ENCODE measurements around the gene CXCL13. TPM values are rescaled to one million over a fixed set of nuclear protein-coding genes. Genes with fewer than 3 reads are reported as not detected.
"Not testable (repeated sequence)": the region's sequence is repeated elsewhere in the genome, so short reads cannot be mapped to it uniquely, and the experiment has no call there.

The CXCL13 gene
- under 1 TPM; 0.19 to 0.89 (median 0.66) TPM for polyA plus RNA-seq (ENCODE audit: insufficient read depth in 1 of 5, insufficient read length in 5 of 5, low replicate concordance in 1 of 5)
- long read RNA-seq, donor 1, result 0 reads
- long read RNA-seq, donor 2, result 0 reads
- long read RNA-seq, donor 3, result 0 reads
- long read RNA-seq, donor 4, result 0 reads
- long read RNA-seq, donor 5, result 0 reads
- long read RNA-seq, donor 6, result 0 reads
- long read RNA-seq, donor 7, result 0 reads
- long read RNA-seq, donor 8, result 0 reads

GRCh38 chr4:77605210-77605902 lies at the start of gene CXCL13:
CXCL13 (plus strand) TSS chr4:77605820; CDS start chr4:77605866, 46 bp downstream.
- no peak for DNase-seq

GRCh38 chr4:77560170-77560569 lies 45.5 kb upstream of the CXCL13 start:
- no peak for DNase-seq

DNA sequence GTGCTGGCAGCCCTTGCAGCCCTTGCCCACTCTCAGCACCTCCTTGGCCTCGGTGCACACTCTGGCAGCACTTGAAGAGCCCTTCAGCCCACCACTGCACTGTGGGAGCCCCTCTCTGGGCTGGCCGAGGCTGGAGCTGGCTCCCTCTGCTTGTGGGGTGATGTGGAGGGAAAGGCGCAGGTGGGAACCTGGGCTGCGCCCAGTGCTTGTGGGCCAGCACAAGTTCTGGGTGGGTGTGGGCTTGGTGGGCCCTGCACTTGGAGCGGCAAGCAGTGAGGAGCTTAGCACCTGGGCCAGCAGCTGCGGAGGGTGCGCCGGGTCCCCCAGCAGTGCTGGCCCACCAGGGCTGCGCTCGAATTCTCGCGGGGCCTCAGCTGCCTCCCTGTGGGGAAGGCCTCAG lies 43.9 kb upstream of the CXCL13 start:
- DNase-seq, result not testable (repeated sequence)

GRCh38 chr4:77564231-77564630 lies 41.4 kb upstream of the CXCL13 start:
- DNase-seq, result peak; percentile 9 to 14

DNA sequence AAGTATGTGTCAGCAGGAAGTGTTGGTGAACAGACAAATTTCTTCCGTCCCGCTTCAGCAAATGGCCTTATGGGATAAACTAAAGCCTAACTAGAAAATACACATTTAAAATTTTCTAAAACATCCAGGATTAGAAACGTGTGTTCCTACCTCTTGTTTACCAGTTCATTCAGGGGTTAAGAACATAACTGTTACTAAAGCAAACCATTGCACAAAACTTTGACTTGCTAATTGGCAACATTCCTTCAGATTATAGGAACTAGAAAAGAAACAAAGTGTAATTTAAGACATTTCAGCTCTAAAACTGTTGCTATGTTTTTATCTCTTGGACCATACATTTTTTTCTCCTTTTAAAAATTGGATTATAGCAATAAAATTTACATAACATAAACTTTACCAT lies 39.5 kb upstream of the CXCL13 start:
- DNase-seq, result no peak

DNA sequence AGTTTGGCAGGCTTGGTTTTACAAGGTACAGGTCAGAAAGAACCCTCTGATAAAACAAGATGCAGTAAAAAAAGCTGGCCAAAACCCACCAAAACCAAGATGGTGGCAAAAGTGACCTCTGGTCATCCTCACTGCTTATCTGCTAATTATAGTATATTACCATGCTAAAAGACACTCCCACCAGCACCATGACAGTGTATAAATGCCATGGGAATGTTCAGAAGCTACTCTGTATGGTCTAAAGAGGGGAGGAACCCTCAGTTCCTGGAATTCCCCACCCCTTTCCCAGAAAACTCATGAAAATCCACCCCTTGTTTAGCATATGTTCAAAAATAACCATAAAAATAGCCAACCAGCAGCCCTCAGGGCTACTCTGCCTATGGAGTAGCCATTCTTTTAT lies 38.1 kb upstream of the CXCL13 start:
- DNase-seq, result no peak

DNA sequence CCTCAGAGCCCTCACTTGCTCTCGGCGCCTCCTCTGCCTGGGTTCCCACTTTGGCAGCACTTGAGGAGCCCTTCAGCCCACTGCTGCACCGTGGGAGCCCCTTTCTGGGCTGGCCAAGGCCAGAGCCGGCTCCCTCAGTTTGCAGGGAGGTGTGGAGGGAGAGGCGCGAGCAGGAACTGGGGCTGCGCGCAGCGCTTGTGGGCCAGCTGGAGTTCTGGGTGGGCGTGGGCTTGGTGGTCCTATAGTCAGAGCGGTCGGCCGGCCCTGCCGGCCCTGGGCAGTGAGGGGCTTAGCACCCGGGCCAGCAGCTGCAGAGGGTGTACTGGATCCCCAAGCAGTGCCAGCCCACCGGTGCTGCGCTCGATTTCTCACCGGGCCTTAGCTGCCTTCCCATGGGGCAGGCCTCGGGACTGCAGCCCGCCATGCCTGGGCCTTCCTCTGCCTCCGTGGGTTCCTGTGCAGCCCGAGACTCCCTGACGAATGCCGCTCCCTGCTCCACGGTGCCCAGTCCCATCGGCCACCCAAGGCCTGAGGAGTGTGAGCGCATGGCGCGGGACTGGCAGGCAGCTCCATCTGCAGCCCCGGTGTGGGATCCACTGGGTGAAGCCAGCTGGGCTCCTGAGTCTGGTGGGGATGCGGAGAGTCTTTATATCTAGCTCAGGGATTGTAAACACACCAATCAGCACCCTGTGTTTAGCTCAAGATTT lies 35.0 kb upstream of the CXCL13 start:
- DNase-seq, result not testable (repeated sequence)

GRCh38 chr4:77576351-77576750 lies 29.3 kb upstream of the CXCL13 start:
- no peak for DNase-seq

DNA sequence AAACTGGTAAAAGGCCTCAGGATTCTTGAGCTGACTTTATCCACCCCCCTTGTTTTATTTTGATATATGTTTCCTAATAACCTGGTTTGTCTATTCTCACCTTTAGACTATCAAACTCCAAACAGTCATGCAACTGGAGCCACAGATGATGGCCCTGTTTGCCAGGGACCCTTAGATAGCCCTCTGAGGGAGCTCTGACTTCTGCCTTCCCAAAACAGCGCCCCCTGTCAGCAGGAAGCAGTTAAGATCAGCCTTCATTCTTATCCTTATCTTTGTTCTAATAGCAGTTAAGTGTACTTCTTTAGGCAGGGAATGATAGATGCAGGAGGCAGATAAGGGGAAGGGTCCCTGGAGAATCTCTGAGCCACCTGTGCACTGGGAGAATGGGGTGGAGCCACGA lies 27.5 kb upstream of the CXCL13 start:
- no peak for DNase-seq

DNA sequence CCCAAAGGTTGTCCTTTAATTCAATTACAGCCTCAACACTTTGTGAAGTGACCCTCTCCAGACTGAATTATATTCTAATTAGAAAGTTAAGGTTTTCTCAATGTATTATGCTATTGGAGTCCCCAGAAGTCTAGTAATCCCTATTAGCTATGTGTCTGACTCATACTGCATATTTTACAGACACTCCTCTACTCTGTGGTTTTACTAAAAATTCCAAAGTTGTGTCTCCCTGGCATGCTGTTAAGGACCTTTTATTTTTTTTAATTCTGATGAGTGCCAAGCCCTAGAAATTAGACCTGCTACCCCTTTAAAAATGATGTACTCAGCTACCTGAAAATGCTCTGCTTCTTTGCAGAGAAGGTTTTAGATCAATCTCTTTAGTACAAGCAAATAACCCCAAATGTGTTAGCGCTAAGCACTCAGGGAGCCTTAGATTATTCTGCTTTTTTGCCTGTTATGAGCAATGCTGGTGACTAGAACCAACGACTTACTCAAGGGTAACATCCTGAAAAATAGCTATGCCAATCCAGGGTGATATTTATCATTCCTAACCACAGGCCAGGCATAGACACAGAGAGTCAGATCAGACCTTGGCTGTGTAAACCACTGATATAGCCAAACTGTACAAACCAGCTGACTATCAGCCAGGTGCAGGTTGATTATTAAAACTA lies 26.1 kb upstream of the CXCL13 start:
- DNase-seq, result no peak

DNA sequence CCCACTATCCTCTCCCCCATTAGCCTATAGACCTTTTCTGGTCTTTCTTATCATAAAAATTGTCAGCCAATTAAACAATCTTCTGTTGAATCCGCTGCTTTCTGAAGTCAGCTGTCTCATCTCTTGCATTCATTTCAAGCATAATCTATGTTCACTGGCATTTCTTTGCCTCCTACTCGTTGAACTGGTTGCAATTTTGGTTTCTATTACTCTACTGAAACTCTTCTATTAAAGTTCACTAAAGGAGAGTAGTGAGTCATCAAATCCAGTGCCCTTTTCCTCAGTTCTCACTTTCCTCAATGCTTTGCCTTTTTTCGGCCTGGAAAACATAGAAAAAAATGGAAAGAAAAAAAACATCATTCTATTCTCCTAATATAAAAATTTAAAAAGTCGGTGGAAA lies 23.9 kb upstream of the CXCL13 start:
- no peak for DNase-seq

DNA sequence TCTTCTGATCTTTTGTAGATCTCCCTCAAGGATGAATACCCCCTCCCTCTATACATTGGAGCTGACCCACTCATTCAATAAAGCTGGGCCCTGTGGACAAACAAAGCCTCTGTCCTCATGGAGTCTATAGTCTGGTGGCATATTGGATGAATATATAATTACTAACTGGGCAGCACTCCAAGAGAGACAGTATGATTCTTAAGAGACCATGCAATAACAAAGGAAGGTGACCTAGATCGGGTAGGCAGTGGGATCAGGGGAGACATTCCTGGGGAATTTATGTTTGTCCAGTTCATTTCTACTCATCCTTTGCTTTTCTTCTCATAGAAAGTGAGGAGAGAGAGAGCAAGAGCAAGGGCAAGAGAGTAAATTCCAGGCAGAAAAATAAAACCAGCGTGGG lies 23.5 kb upstream of the CXCL13 start:
- no peak for DNase-seq

- DNase-seq, result no peak
Observed at GRCh38 chr4:77582711-77583110, 22.9 kb upstream of the CXCL13 start.

GRCh38 chr4:77586951-77587383 lies 18.7 kb upstream of the CXCL13 start:
- DNase-seq, result no peak

- no peak for DNase-seq
Observed at GRCh38 chr4:77590482-77590881, 15.1 kb upstream of the CXCL13 start.

- no peak for DNase-seq
Observed at GRCh38 chr4:77591532-77591931, 14.1 kb upstream of the CXCL13 start.

DNA sequence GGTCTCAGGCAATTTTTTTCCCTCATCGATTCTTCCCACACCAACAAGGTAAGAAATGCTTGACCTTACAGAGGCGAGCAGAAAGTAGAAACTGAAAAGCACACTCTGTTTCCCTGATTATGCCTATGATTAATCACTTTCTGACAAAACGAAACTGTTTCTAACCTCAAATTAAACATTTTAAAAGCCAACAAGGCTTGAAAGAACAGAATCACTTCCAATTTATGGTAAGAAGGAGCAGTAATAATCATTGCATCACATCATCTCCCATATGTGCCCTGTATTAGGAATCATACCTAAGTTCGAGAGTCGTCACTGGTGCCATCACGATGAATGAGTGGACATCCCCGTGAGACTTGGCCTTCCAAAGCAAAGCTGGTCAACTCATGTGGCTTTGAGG lies 12.5 kb upstream of the CXCL13 start:
- DNase-seq, result no peak

DNA sequence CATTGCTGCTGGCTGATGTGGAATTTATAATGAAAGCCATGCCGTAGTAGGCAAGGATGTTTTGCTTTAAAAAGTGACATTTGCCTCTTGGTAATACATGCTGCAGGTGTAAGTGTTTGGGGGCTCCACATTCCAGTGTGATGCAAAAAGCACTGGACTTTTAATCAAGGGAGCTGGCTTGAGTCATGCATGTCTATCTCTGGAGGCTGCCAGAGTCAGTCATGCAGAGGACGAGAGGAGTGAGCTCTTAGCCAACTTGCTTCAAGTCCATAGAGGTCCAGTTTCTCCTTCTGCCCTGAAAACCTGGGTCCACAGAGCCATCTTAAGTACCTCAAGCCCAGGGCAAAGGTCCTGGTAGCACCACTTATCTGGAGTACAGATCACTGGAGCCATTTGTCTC lies 11.6 kb upstream of the CXCL13 start:
- no peak for DNase-seq

GRCh38 chr4:77595364-77595973 lies 10.2 kb upstream of the CXCL13 start:
- DNase-seq, result no peak

- DNase-seq, result no peak
Observed at GRCh38 chr4:77599378-77599777, 6.2 kb upstream of the CXCL13 start.

DNA sequence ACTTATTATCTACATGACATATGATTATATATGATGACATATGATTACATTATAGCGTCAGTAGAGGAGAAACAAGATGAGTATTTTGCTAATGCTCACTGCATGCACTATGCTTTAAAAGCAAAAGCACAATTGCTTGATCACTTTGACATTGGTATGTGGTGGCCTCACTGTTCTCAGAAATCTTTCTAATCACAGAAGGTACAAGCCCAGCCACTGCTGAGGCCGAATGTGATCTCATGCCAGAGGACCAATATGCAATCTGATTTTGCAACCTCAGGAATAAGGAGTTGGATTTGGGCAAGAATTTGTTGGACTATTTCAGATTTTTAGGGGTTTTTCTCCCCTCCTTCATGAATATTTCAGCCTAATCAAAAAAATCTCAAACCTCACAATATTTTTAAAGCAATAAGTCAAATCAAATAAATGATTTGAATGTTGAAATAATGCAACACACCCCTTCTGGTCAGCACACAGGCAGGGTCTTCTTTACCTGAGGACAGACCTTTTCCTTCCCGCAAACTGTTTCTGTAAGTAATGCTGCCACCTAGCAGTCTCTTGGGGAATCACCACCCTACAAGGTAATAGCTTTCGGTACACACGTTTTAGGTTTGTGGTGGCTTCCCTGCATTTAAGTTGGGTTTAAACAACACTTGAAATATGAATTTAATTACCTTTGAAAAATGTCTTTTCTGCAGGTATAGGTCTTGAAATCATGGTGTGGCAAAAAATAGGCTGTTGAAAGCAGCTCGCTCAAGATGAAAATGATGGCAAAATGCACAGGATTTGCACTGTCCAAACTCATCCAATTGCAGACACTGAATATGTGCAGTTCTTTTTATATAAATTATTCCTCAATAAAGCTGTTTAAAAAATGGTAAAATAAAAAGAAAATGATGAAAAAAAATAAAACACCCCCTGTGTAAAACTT lies 4.8 kb upstream of the CXCL13 start:
- DNase-seq, result no peak

Measured in right lung (tissue), 10 donors.